ENCODE measurements around the gene IPO13.

GRCh38 chr1:43932786-43933385, 13.9 kb upstream of the IPO13 start:
- TF ChIP-seq CTCF (IDR thresholded peaks at IDR 0.05; ENCODE audit: poor library complexity), result no peak
- TF ChIP-seq EZH2phosphoT487 (IDR thresholded peaks at IDR 0.05; ENCODE audit: low read depth, severe bottlenecking, unreplicated experiment), result no peak

All from hepatocyte (in vitro differentiated cells).